GM19468 (cell line): ENCODE data around the gene PDE4D.
"Not testable (repeated sequence)": the region's sequence is repeated elsewhere in the genome, so short reads cannot be mapped to it uniquely, and the experiment has no call there.

Experiments used
- ATAC-seq: cut with Tn5 transposase; IDR thresholded peaks from one replicate; pipeline ENCODE4 v1.9.1; 2021; ENCODE audit warnings: mild to moderate bottlenecking, moderate library complexity, moderate number of reproducible peaks; ENCODE audit not compliant: unreplicated experiment; ENCODE audit errors: extremely low read depth

The PDE4D gene

DNA sequence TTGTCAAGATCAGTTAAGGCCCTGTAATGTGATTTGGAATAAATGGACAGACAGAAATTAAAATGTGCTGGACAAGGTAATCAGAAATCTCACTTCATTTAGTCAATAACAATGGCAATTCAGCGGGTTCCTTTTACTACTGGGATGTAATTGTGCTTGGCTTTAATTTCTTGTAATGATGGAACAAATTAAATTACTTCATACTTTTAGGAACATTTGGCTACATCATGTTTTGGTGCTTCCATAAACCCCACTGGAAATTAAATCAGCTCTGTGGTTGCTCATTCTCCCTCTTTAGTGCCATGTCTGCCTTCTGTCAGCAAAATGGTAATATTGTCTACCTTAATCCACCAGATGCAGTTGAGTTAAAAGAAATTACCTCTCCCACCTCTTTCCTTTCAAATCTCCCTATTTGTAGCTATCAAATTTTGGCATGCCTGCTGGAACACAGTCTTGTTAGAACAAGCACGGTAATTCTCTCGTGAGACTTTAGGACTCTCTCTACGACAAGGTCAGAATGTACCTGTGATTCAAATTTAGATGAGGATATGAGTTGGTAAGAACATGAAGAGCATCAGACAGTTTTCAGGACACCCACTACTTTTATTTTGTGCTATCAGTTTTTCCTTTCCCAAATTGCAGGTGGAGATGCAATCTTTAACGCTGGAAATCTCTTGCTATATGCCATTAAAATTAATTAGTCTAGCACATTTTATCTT, 834.4 kb downstream of the PDE4D start:
- ATAC-seq, result no peak

DNA sequence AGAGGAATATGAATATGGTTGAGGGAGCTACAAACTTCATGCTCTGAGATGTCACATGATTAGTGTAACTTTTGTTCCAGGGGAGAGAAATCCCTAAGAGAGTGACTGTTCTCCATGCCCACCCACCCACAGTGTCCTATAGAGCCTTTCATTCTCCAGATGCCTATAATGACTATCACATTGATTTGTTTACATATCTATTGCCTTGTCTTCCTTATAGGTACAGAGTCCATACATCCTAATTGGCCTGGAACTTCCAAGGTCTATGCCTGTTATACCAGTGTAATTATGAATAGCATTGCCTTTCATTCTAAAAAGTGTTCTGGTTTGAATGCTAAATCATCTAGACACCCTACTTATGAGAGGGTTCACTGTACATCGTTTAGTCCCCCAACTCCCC, 835.3 kb downstream of the PDE4D start:
- no peak for ATAC-seq

- ATAC-seq, result not testable (repeated sequence)
Observed at GRCh38 chr5:59056599-59056998, 836.9 kb downstream of the PDE4D start.

GRCh38 chr5:59055745-59056448, 837.6 kb downstream of the PDE4D start:
- ATAC-seq, result no peak

GRCh38 chr5:59054963-59055528, 838.5 kb downstream of the PDE4D start:
- ATAC-seq, result no peak

DNA sequence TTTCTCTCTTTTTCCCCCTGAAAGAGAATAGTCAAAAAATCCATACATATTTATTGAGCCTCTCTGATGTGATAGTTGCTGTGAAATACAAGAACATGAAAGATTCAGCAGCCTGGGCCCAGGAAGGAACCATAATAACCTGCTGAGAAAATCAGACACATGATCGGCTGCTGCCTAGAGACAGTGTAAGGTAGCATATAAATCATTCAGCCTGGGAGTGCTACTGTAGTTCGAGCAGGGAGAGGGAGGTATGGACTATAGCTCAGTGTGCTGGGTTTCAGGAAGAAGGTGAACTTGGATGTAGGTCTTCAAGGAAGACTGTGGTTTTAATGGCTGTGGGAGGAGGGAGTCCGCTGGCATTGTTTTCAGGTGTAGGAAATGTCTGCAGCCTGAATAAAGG, 841.6 kb downstream of the PDE4D start:
- no peak for ATAC-seq

GRCh38 chr5:59049095-59049494, 844.4 kb downstream of the PDE4D start:
- no peak for ATAC-seq

- ATAC-seq, result no peak
Observed at GRCh38 chr5:59042201-59043055, 851.1 kb downstream of the PDE4D start.

GRCh38 chr5:59041355-59041754, 852.2 kb downstream of the PDE4D start:
- ATAC-seq, result no peak

DNA sequence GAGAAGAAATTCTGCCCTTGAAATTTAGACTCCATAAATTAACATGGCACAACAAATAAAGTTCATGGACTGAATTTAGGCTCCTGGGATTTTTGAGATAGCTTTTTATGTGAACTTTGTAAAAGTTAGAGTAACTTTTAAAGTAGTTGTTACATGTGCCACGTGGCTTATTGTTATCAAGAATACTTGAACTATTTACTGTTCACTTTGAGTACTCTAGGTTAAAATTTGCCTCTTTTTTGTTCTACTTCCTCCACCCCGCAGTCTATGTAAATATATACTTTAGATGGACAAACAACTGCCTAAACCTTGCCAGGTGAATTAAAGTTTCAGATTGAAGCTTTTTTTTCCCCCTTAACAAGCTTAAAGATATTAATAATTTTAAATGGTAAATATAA, 852.7 kb downstream of the PDE4D start:
- ATAC-seq, result no peak

DNA sequence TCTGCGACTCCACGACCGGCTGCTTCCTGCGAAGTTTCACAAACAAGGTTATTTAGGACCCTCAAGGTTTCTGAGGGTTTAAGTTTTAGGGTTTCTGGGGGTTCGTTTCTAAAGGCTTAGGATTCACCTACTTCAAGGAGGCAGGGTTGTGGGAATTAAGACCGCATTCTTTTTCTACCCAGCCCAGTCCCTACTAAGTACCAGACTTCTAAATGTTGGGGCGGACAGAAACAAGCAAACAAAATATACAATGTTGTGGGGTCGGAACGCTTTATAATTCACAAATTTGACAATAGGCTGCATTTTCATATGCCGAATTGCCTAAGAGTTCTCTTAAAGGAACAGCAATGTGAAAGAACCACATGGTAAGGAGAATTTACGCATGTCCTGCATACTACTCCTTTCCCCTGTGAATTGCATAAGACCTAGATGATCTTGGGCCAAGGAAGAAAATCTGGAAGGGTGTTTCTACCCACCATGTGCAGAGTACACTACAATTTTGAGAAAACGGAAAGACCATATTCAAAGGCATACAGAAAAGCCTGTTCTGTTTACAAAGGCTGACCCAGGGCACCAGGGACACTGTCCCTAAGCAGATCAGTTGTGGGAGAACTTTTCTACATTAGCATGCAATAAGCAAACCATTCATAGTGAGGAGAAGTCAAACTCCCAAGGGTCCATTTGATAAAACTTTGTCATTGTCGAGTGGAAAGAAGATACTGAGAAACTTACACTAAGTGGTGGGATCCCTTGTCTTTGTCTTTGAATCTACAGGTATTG, 853.3 kb downstream of the PDE4D start:
- ATAC-seq, result no peak

- ATAC-seq, result peak; percentile 30
Observed at GRCh38 chr5:59039296-59040023, 854.1 kb downstream of the PDE4D start.

DNA sequence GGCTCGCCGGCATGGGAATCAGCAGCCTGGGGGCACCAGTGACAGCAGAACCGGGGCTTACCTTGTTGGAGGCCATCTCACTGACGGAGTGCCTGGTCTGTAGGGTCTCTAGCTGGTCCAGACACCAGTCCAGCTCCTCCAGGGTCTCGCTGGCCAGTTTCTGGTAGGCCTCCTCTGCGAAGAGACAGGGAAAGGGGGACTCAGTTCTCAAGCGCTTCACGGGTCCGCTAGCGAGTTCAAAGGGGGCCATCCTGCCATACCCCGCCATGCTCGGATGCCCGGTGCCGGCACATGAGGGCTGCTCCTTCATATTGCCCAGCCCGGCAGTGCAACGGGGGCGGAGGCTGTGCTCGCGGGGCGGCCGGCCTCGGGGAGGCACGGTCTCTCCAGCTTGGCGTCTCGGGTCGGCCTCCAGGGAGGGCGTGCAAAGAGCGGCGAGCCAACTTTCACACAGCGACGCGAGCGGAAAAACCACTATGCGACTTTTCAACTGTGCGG, 854.7 kb downstream of the PDE4D start:
- no peak for ATAC-seq

- no peak for ATAC-seq
Observed at GRCh38 chr5:59037941-59038797, 855.4 kb downstream of the PDE4D start.

GRCh38 chr5:59037453-59037852, 856.1 kb downstream of the PDE4D start:
- no peak for ATAC-seq

- ATAC-seq, result no peak
Observed at GRCh38 chr5:59037041-59037440, 856.5 kb downstream of the PDE4D start.

DNA sequence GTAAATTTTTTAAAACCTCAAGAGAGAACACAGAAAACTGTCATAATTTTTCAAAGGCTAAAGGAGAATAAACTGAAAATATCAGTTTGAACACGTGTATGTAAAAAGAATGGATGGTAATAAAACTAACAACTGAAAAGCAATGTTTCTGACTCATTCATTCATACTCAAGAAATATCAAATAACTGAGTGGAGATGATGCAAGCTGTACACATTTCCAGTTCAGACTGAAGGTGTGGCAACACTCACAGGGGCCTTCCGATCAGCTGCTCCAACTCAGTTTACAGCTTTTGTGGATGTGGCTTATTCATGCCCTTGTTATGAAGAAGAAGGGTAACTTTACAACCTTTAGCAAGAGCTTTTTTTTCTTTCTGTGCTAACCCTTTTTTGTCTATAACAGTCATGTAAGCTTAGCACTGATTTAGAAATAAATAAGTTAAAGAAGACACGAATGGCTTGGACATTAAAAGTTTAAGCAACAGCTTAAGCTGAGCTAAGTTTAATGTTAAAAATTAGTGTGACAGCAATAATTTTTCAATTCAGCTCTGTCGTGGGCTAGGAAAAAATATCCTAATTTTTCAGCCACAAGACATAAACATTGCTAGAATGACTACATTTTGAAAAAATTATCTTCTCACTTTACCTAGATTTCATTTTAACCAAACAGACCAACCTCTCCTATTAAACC, 857.1 kb downstream of the PDE4D start:
- ATAC-seq, result no peak

DNA sequence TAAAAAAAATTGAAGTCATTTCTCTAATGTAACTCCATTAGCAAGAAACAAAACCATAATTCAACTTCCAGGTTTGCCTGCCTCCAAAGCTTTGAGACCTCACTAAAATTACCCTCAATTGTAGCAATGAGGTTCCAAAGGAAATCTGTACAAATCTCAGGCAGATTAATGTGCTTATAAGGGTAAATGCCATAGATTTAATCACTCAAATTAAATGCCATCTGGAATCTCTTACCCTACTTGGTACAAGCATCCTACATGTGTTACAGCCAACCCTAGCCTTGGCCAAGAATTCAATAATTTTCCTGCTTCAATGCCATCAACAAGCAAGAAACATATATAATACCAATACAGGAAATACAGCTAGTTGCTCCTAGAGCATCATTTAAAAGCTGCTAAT, 857.8 kb downstream of the PDE4D start:
- no peak for ATAC-seq
